ENCODE data around the gene RCAN2. TPM values are rescaled to one million over a fixed set of nuclear protein-coding genes. Genes with fewer than 3 reads are reported as not detected.

Gene RCAN2
- total and polyA plus RNA-seq, 2 experiments from 2014 or later: 6.0 to 9.3 TPM

GRCh38 chr6:46390153-46390876 is 100.9 kb downstream of the RCAN2 start:
- no peak overlapping the region for H2AFZ ChIP-seq
- no peaks in the 10 kb centered on the region for H3K9me2 ChIP-seq (ENCODE audit: insufficient read depth)
- no peak overlapping the region for H3K4me3 ChIP-seq
- DNase-seq (ENCODE audit: low spot score) (no peak), ATAC-seq (no peak)
- H3K27me3 Mint-ChIP-seq (ENCODE audit: insufficient read depth, low read depth, poor library complexity): peaks cover 3% of the 10 kb centered on the region
- H3K4me1 Mint-ChIP-seq: no peaks in the 10 kb centered on the region
- no peaks in the 10 kb centered on the region for H3K27me3 ChIP-seq (ENCODE audit: insufficient read depth)
- no peaks in the 10 kb centered on the region for H4K20me1 ChIP-seq (replicated peaks; ENCODE audit: insufficient read depth)
- no peaks in the 10 kb centered on the region for H3K4me1 ChIP-seq (ENCODE audit: insufficient read depth)
- H3K27ac Mint-ChIP-seq: no peak overlapping the region
- no peak overlapping the region for H3K4me2 ChIP-seq
- no peaks in the 10 kb centered on the region for H3K79me2 ChIP-seq (replicated peaks; ENCODE audit: insufficient read depth)
- peaks cover 3% of the 10 kb centered on the region; the same call in 1 of the 3 replicates for H3K36me3 Mint-ChIP-seq (ENCODE audit: low read depth)
- no peaks in the 10 kb centered on the region for H3F3A ChIP-seq (replicated peaks; ENCODE audit: low read depth)
- TF ChIP-seq STAT1 (IDR thresholded peaks at IDR 0.05; ENCODE audit: unreplicated experiment): no peak
- no peak for TF ChIP-seq EZH2 (IDR thresholded peaks at IDR 0.05; ENCODE audit: low read depth, unreplicated experiment)
- no peak for TF ChIP-seq ZNF331 (CRISPR knock-in tag; IDR thresholded peaks at IDR 0.05; ENCODE audit: low read depth)
- TF ChIP-seq ZNF114 (CRISPR knock-in tag; IDR thresholded peaks at IDR 0.05): no peak
- TF ChIP-seq EZH2phosphoT487 (IDR thresholded peaks at IDR 0.05; ENCODE audit: unreplicated experiment): no peak
- no peak for TF ChIP-seq ZNF462 (CRISPR knock-in tag; IDR thresholded peaks at IDR 0.05)
- no peak for TF ChIP-seq ETS1 (IDR thresholded peaks at IDR 0.05)
- no peak for TF ChIP-seq POLR2AphosphoS5 (IDR thresholded peaks at IDR 0.05; ENCODE audit: low read depth)
- TF ChIP-seq CTCF (conservative IDR thresholded peaks at IDR 0.05; ENCODE audit: low read depth in 2 of 2): no peak
- TF ChIP-seq CREB1 (CRISPR knock-in tag; IDR thresholded peaks at IDR 0.05; ENCODE audit: low read depth): no peak
- TF ChIP-seq JUNB (IDR thresholded peaks at IDR 0.05; ENCODE audit: unreplicated experiment): no peak
- no peak for TF ChIP-seq REST (IDR thresholded peaks at IDR 0.05; ENCODE audit: unreplicated experiment)
- no peak for TF ChIP-seq NANOG (IDR thresholded peaks at IDR 0.05; ENCODE audit: borderline replicate concordance)
- H3K9me3 Mint-ChIP-seq: peaks cover 4% of the 10 kb centered on the region; the same call in 1 of the 3 replicates
- no peak overlapping the region for H3K27ac ChIP-seq (ENCODE audit: low read depth)
- no peaks in the 10 kb centered on the region for H3K36me3 ChIP-seq (ENCODE audit: insufficient read depth)
- H3K4me3 Mint-ChIP-seq: no peak overlapping the region
